Parathyroid adenoma (tissue), 2 donors: ENCODE results near the gene CEL.
"Not testable (repeated sequence)": the region's sequence is repeated elsewhere in the genome, so short reads cannot be mapped to it uniquely, and the experiment has no call there.

Experiments
- H2AFZ ChIP-seq: fragments of 300-600 bp; sonication (generic); one replicate; pipeline ENCODE4 v1.7.0; 2017; ENCODE audit warnings: antibody characterized with exemption, mild to moderate bottlenecking
- H3K27ac ChIP-seq: fragments of 300-600 bp; sonication (generic); one replicate; pipeline ENCODE4 v1.7.0; 2017
- H3K27me3 ChIP-seq: fragments of 300-600 bp; sonication (generic); one replicate; pipeline ENCODE4 v1.7.0; 2017; ENCODE audit warnings: low read length; ENCODE audit not compliant: control insufficient read depth, insufficient read depth
- H3K36me3 ChIP-seq: fragments of 300-600 bp; sonication (generic); one replicate; pipeline ENCODE4 v1.7.0; 2017; ENCODE audit warnings: low read length; ENCODE audit not compliant: control insufficient read depth, insufficient read depth
- H3K4me1 ChIP-seq: fragments of 300-600 bp; sonication (generic); one replicate; pipeline ENCODE4 v1.7.0; 2017; ENCODE audit warnings: control low read depth
- H3K4me2 ChIP-seq: fragments of 300-600 bp; sonication (generic); one replicate; pipeline ENCODE4 v1.7.0; 2017; ENCODE audit warnings: low read length
- H3K4me3 ChIP-seq: fragments of 300-600 bp; sonication (generic); one replicate; pipeline ENCODE4 v1.7.0; 2017; ENCODE audit warnings: low read depth, low read length
- H3K79me2 ChIP-seq: fragments of 300-600 bp; sonication (generic); one replicate; pipeline ENCODE4 v1.7.0; 2017; ENCODE audit warnings: control low read depth
- H3K9ac ChIP-seq: fragments of 300-600 bp; sonication (generic); one replicate; pipeline ENCODE4 v1.7.0; 2017; ENCODE audit warnings: mild to moderate bottlenecking
- H3K9me3 ChIP-seq: fragments of 300-600 bp; sonication (generic); one replicate; pipeline ENCODE4 v1.7.0; 2017; ENCODE audit warnings: low read length; ENCODE audit not compliant: control insufficient read depth
- CTCF ChIP-seq: fragments of 300-600 bp; sonication (generic); IDR thresholded peaks from one replicate; pipeline ENCODE4 v1.7.0; 2017; ENCODE audit warnings: antibody characterized with exemption, mild to moderate bottlenecking
- donor health status: primary hyperparathyroidism.

Gene CEL

DNA sequence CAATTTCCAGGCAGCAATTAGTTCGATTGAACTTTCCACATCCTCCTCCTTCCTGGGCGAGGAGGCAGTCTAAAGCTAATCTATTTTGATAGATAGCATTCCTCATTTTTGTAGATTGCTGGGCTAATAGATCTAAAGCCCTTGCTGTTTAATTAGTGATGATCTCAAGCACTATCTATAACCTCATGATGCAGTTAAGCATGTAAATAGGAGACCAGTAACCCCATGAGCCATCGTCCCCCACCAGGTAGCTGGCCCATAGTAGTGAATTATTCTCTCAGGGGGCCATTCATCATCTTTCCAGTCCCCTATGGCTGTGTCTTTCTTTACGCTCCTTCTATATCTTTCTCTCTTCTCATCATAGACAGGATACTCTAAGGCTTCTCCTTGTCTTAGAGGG is 14.9 kb downstream of the CEL start:
- Histone ChIP-seq H3K4me3 (no peak overlapping the region), H3K27me3 (no peaks in the 10 kb centered on the region), H3K9ac (no peak overlapping the region), H3K4me1 (no peaks in the 10 kb centered on the region), H3K27ac (no peak overlapping the region), H3K9me3 (no peaks in the 10 kb centered on the region), H3K4me2 (no peak overlapping the region), H2AFZ (no peak overlapping the region), H3K79me2 (no peaks in the 10 kb centered on the region), H3K36me3 (no peaks in the 10 kb centered on the region)
- no peak for TF ChIP-seq CTCF

GRCh38 chr9:133078486-133078885 is 16.7 kb downstream of the CEL start:
- H3K4me3 ChIP-seq, result no peak overlapping the region
- no peak overlapping the region for H3K4me2 ChIP-seq
- H3K36me3 ChIP-seq, result no peaks in the 10 kb centered on the region
- H3K27me3 ChIP-seq, result no peaks in the 10 kb centered on the region
- no peaks in the 10 kb centered on the region for H3K9me3 ChIP-seq
- no peaks in the 10 kb centered on the region for H3K79me2 ChIP-seq
- no peak overlapping the region for H3K27ac ChIP-seq
- H3K4me1 ChIP-seq, result no peaks in the 10 kb centered on the region
- no peak overlapping the region for H2AFZ ChIP-seq
- TF ChIP-seq CTCF, result no peak
- no peak overlapping the region for H3K9ac ChIP-seq

- no peak overlapping the region for H3K27ac ChIP-seq
- H3K9ac ChIP-seq, result no peak overlapping the region
- H3K4me2 ChIP-seq, result no peak overlapping the region
- no peaks in the 10 kb centered on the region for H3K36me3 ChIP-seq
- H3K79me2 ChIP-seq, result no peaks in the 10 kb centered on the region
- no peak overlapping the region for H2AFZ ChIP-seq
- H3K9me3 ChIP-seq, result no peaks in the 10 kb centered on the region
- H3K4me3 ChIP-seq, result no peak overlapping the region
- no peaks in the 10 kb centered on the region for H3K27me3 ChIP-seq
- no peak for TF ChIP-seq CTCF
- H3K4me1 ChIP-seq, result no peaks in the 10 kb centered on the region
Observed at GRCh38 chr9:133080161-133080560, 18.4 kb downstream of the CEL start.

GRCh38 chr9:133080786-133081779 is 19.3 kb downstream of the CEL start:
- not testable (repeated sequence) for H3K4me1 ChIP-seq, H3K9me3 ChIP-seq, H3K4me2 ChIP-seq, H3K36me3 ChIP-seq, H3K4me3 ChIP-seq, H3K79me2 ChIP-seq, H3K9ac ChIP-seq, H3K27ac ChIP-seq, H2AFZ ChIP-seq, H3K27me3 ChIP-seq

DNA sequence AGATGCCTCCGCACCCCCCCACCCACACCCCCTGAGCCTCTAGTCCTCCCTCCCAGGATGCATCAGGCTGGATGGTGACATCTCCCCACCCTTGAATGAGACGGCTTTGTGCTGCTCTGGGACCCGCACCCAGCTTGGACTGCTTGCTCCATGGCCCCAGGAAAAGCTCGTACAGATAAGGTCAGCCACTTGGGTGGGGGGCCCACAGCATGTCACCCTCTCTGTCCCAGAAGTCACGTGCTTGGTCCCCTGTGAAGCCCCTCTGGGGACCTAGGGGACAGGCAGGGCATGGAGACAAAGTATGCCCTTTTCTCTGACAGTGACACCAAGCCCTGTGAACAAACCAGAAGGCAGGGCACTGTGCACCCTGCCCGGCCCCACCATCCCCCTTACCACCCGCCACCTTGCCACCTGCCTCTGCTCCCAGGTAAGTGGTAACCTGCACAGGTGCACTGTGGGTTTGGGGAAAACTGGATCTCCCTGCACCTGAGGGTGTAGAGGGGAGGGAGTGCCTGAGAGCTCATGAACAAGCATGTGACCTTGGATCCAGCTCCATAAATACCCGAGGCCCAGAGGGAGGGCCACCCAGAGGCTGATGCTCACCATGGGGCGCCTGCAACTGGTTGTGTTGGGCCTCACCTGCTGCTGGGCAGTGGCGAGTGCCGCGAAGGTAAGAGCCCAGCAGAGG is 20.3 kb downstream of the CEL start:
- not testable (repeated sequence) for H3K9ac ChIP-seq, H3K79me2 ChIP-seq, H3K4me3 ChIP-seq, H3K4me2 ChIP-seq, H3K36me3 ChIP-seq, H2AFZ ChIP-seq, H3K4me1 ChIP-seq, H3K27ac ChIP-seq, H3K9me3 ChIP-seq, H3K27me3 ChIP-seq

DNA sequence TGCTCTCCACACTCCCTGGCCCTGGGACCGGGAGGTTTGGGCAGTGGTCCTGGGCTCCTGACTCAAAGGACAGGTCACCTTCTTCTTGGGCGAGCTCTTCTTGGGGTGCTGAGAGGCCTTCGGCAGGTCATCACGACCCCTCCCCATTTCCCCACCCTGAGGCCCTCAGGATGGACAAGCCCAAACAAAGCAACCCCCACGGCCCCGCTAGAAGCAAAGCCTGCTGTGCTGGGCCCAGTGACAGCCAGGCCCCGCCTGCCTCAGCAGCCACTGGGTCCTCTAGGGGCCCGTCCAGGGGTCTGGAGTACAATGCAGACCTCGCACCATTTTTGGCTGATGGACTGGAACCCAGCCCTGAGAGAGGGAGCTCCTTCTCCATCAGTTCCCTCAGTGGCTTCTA is 21.9 kb downstream of the CEL start:
- H3K4me3 ChIP-seq, H3K9ac ChIP-seq, H3K9me3 ChIP-seq, H2AFZ ChIP-seq, H3K36me3 ChIP-seq, H3K27me3 ChIP-seq, H3K27ac ChIP-seq, H3K79me2 ChIP-seq, H3K4me1 ChIP-seq, H3K4me2 ChIP-seq: not testable (repeated sequence)

- H3K36me3 ChIP-seq, H2AFZ ChIP-seq, H3K4me3 ChIP-seq, H3K9ac ChIP-seq, H3K4me1 ChIP-seq, H3K27me3 ChIP-seq, H3K4me2 ChIP-seq, H3K79me2 ChIP-seq, H3K9me3 ChIP-seq, H3K27ac ChIP-seq: not testable (repeated sequence)
Observed at GRCh38 chr9:133086212-133086860, 24.6 kb downstream of the CEL start.
